Skeletal muscle satellite cell (primary cell): Measurements from ENCODE around the gene THAP12.
A peak's percentile ranks its signal among the peaks of the same experiment; 100 is the strongest.

Experiments
- H3K27me3 ChIP-seq: 2 replicates; pipeline ENCODE4 v1.7.0; 2013; ENCODE audit warnings: low read length; ENCODE audit not compliant: control insufficient read depth, insufficient read depth
- H3K36me3 ChIP-seq: 2 replicates; pipeline ENCODE4 v1.7.0; 2013; ENCODE audit warnings: mild to moderate bottlenecking, control low read depth, low read length; ENCODE audit not compliant: insufficient read depth
- H3K4me1 ChIP-seq: 2 replicates; pipeline ENCODE4 v1.7.0; 2013; ENCODE audit warnings: low read length; ENCODE audit not compliant: control insufficient read depth, insufficient read depth
- H3K4me2 ChIP-seq: 2 replicates; pipeline ENCODE4 v1.7.0; 2013; ENCODE audit warnings: mild to moderate bottlenecking, low read length
- H3K4me3 ChIP-seq: 2 replicates; pipeline ENCODE4 v1.7.0; 2013; ENCODE audit warnings: low read length
- H3K9ac ChIP-seq: 2 replicates; pipeline ENCODE4 v1.7.0; 2013; ENCODE audit warnings: mild to moderate bottlenecking, low read depth, low read length, moderate library complexity
- H3K9me3 ChIP-seq: replicated peaks from 2 replicates; pipeline ENCODE4 v1.7.0; 2013; ENCODE audit warnings: mild to moderate bottlenecking, control low read depth, low read length

Gene THAP12

GRCh38 chr11:76397383-76397782 lies 16.5 kb upstream of the THAP12 start:
- Histone ChIP-seq H3K4me2 (no peak overlapping the region), H3K4me3 (no peak overlapping the region), H3K4me1 (no peaks in the 10 kb centered on the region), H3K9ac (no peak overlapping the region), H3K9me3 (no peaks in the 10 kb centered on the region), H3K36me3 (no peaks in the 10 kb centered on the region), H3K27me3 (no peaks in the 10 kb centered on the region)

GRCh38 chr11:76395296-76395695 lies 14.4 kb upstream of the THAP12 start:
- H3K9me3 ChIP-seq = no peaks in the 10 kb centered on the region
- H3K4me2 ChIP-seq = no peak overlapping the region
- H3K36me3 ChIP-seq = no peaks in the 10 kb centered on the region
- no peaks in the 10 kb centered on the region for H3K27me3 ChIP-seq
- H3K4me3 ChIP-seq = no peak overlapping the region
- no peaks in the 10 kb centered on the region for H3K4me1 ChIP-seq
- no peak overlapping the region for H3K9ac ChIP-seq

- no peak overlapping the region for H3K9ac ChIP-seq
- no peak overlapping the region for H3K4me3 ChIP-seq
- no peaks in the 10 kb centered on the region for H3K9me3 ChIP-seq
- no peak overlapping the region for H3K4me2 ChIP-seq
- no peaks in the 10 kb centered on the region for H3K27me3 ChIP-seq
- no peaks in the 10 kb centered on the region for H3K36me3 ChIP-seq
- no peaks in the 10 kb centered on the region for H3K4me1 ChIP-seq
Observed at GRCh38 chr11:76394411-76394810, 13.5 kb upstream of the THAP12 start.

GRCh38 chr11:76392870-76393269 lies 11.9 kb upstream of the THAP12 start:
- Histone ChIP-seq H3K4me1 (no peaks in the 10 kb centered on the region), H3K36me3 (no peaks in the 10 kb centered on the region), H3K4me2 (no peak overlapping the region), H3K9ac (no peak overlapping the region), H3K27me3 (no peaks in the 10 kb centered on the region), H3K4me3 (no peak overlapping the region), H3K9me3 (no peaks in the 10 kb centered on the region)

GRCh38 chr11:76391811-76392475 lies 11.0 kb upstream of the THAP12 start:
- Histone ChIP-seq H3K4me3 (no peak overlapping the region), H3K36me3 (no peaks in the 10 kb centered on the region), H3K9me3 (no peaks in the 10 kb centered on the region), H3K27me3 (no peaks in the 10 kb centered on the region), H3K9ac (no peak overlapping the region), H3K4me2 (no peak overlapping the region), H3K4me1 (no peaks in the 10 kb centered on the region)

- Histone ChIP-seq H3K9me3 (no peaks in the 10 kb centered on the region), H3K4me1 (no peaks in the 10 kb centered on the region), H3K4me2 (no peak overlapping the region), H3K9ac (no peak overlapping the region), H3K36me3 (no peaks in the 10 kb centered on the region), H3K4me3 (no peak overlapping the region), H3K27me3 (no peaks in the 10 kb centered on the region)
Observed at GRCh38 chr11:76391021-76391420, 10.1 kb upstream of the THAP12 start.

- H3K27me3 ChIP-seq = no peaks in the 10 kb centered on the region
- no peaks in the 10 kb centered on the region for H3K4me1 ChIP-seq
- H3K36me3 ChIP-seq = no peaks in the 10 kb centered on the region
- H3K9ac ChIP-seq = no peak overlapping the region
- no peak overlapping the region for H3K4me3 ChIP-seq
- H3K4me2 ChIP-seq = no peak overlapping the region
- H3K9me3 ChIP-seq = no peaks in the 10 kb centered on the region
Observed at GRCh38 chr11:76388408-76388807, 7.5 kb upstream of the THAP12 start.

- Histone ChIP-seq H3K27me3 (no peaks in the 10 kb centered on the region), H3K36me3 (no peaks in the 10 kb centered on the region), H3K4me1 (peaks cover 9% of the 10 kb centered on the region)
Observed at GRCh38 chr11:76385903-76386302, 5.0 kb upstream of the THAP12 start.

GRCh38 chr11:76382209-76382608 lies 1.3 kb upstream of the THAP12 start:
- Histone ChIP-seq H3K4me1 (peaks cover 9% of the 10 kb centered on the region), H3K9me3 (no peaks in the 10 kb centered on the region), H3K9ac (no peak overlapping the region), H3K4me2 (peak overlapping the region; percentile 89), H3K36me3 (no peaks in the 10 kb centered on the region), H3K4me3 (peak overlapping the region; percentile 85), H3K27me3 (no peaks in the 10 kb centered on the region)

More at GRCh38 chr11:76385903-76386302, 5.0 kb upstream of the THAP12 start:
- no peak overlapping the region for H3K4me2 ChIP-seq
- H3K4me3 ChIP-seq = no peak overlapping the region
- no peaks in the 10 kb centered on the region for H3K9me3 ChIP-seq
- H3K9ac ChIP-seq = no peak overlapping the region

- Histone ChIP-seq H3K4me1 (peaks cover 9% of the 10 kb centered on the region), H3K9ac (peak overlapping the region; percentile 88), H3K4me3 (peak overlapping the region; percentile 85), H3K27me3 (no peaks in the 10 kb centered on the region), H3K36me3 (no peaks in the 10 kb centered on the region), H3K4me2 (peak overlapping the region; percentile 97), H3K9me3 (no peaks in the 10 kb centered on the region)
Observed at GRCh38 chr11:76380159-76380976, 564 bp downstream of the THAP12 start.

- Histone ChIP-seq H3K9ac (peak overlapping the region; percentile 88), H3K9me3 (no peaks in the 10 kb centered on the region), H3K4me1 (peaks cover 9% of the 10 kb centered on the region)
Observed at GRCh38 chr11:76379807-76380158, 1.1 kb downstream of the THAP12 start.

More at GRCh38 chr11:76379807-76380158, 1.1 kb downstream of the THAP12 start:
- peak overlapping the region; percentile 85 for H3K4me3 ChIP-seq
- no peaks in the 10 kb centered on the region for H3K27me3 ChIP-seq
- H3K36me3 ChIP-seq = no peaks in the 10 kb centered on the region
- H3K4me2 ChIP-seq = peak overlapping the region; percentile 97
